Endodermal cell (in vitro differentiated cells): ENCODE data around the gene EGLN1. TPM values are rescaled to one million over a fixed set of nuclear protein-coding genes. Genes with fewer than 3 reads are reported as not detected.

ENCODE experiments used
- DNase-seq: peaks from one replicate; pipeline ENCODE4 v3.0.0-alpha.2; 2017
- H3K27ac ChIP-seq: 2 replicates; pipeline ENCODE4 v1.5.1; 2013; ENCODE audit warnings: mild to moderate bottlenecking, low read depth, low read length, moderate library complexity
- H3K27me3 ChIP-seq: 2 replicates; pipeline ENCODE4 v1.6.1; 2013; ENCODE audit warnings: mild to moderate bottlenecking, low read length, moderate library complexity; ENCODE audit not compliant: insufficient read depth, control insufficient read depth, poor library complexity, severe bottlenecking
- H3K36me3 ChIP-seq: 2 replicates; pipeline ENCODE4 v1.7.0; 2013; ENCODE audit warnings: mild to moderate bottlenecking, low read length, moderate library complexity; ENCODE audit not compliant: control insufficient read depth, insufficient read depth
- H3K4me1 ChIP-seq: one replicate; pipeline ENCODE4 v1.7.0; 2013; ENCODE audit warnings: low read length; ENCODE audit not compliant: control insufficient read depth, insufficient read depth
- H3K4me3 ChIP-seq: 2 replicates; pipeline ENCODE4 v1.5.1; 2013; ENCODE audit warnings: mild to moderate bottlenecking, low read length, moderate library complexity
- H3K9ac ChIP-seq: 2 replicates; pipeline ENCODE4 v1.6.1; 2013; ENCODE audit warnings: mild to moderate bottlenecking, low read length, moderate library complexity; ENCODE audit not compliant: poor library complexity, severe bottlenecking; ENCODE audit errors: extremely low read depth
- H3K9me3 ChIP-seq: 2 replicates; pipeline ENCODE4 v1.6.1; 2013; ENCODE audit warnings: mild to moderate bottlenecking, low read length, moderate library complexity; ENCODE audit not compliant: control insufficient read depth
- H3K27ac Mint-ChIP-seq: 2 replicates; pipeline ENCODE4 v1.8.0; 2020; ENCODE audit warnings: mixed read lengths
- H3K27me3 Mint-ChIP-seq: 2 replicates; pipeline ENCODE4 v1.8.0; 2021; ENCODE audit warnings: mild to moderate bottlenecking, mixed read lengths; ENCODE audit not compliant: insufficient read depth
- H3K36me3 Mint-ChIP-seq: 2 replicates; pipeline ENCODE4 v1.8.0; 2020; ENCODE audit warnings: low read depth, mixed read lengths
- H3K4me1 Mint-ChIP-seq: 2 replicates; pipeline ENCODE4 v1.8.0; 2020; ENCODE audit warnings: mixed read lengths
- H3K4me3 Mint-ChIP-seq: 2 replicates; pipeline ENCODE4 v1.8.0; 2020; ENCODE audit warnings: mild to moderate bottlenecking, moderate library complexity, mixed read lengths
- H3K9me3 Mint-ChIP-seq: 2 replicates; pipeline ENCODE4 v1.8.0; 2020; ENCODE audit warnings: mild to moderate bottlenecking, mixed read lengths
- CTCF ChIP-seq: fragments of 200-600 bp; sonication (generic); conservative IDR thresholded peaks from 2 replicates; pipeline ENCODE4 v1.5.0; 2021; ENCODE audit warnings: antibody characterized with exemption, mild to moderate bottlenecking
- WGBS, 2 experiments: methylation state at CpG; one replicate each; pipeline versions ENCODE4 v1.1.5 to v1.1.7; 2013; ENCODE audit warnings: missing lambda C conversion rate in 2 of 2, mixed read lengths in 1 of 2; ENCODE audit not compliant: insufficient coverage in 1 of 2, insufficient read length in 1 of 2; 5-methylcytosine and 5-hydroxymethylcytosine counted together
- total RNA-seq, 2 donors: library from RNA; stranded (reverse); fragmentation: NEBNext Ultra II Directional in 1 of 2; extraction: Animal tissue kit (Norgen Biotek cat#: 25700) in 1 of 2; gene quantifications; 2 replicates in 1 of 2; 3 replicates in 1 of 2; pipeline ENCODE4 v1.2.1, GENCODE V29; 2021

The EGLN1 gene
- total RNA-seq, 2 donors from 2014 or later = 12.2 to 17.4 TPM

- DNase-seq = no peak
- Mint-ChIP-seq H3K4me1 (peaks cover 55% of the 10 kb centered on the region), H3K4me3 (peak overlapping the region; percentile 15), H3K27ac (peak overlapping the region; percentile 8), H3K9me3 (no peaks in the 10 kb centered on the region), H3K36me3 (no peaks in the 10 kb centered on the region), H3K27me3 (no peaks in the 10 kb centered on the region)
- Histone ChIP-seq H3K27ac (no peak overlapping the region), H3K9me3 (no peaks in the 10 kb centered on the region), H3K4me1 (peaks cover 20% of the 10 kb centered on the region), H3K36me3 (no peaks in the 10 kb centered on the region), H3K9ac (no peak overlapping the region), H3K4me3 (peak overlapping the region; percentile 16), H3K27me3 (no peaks in the 10 kb centered on the region)
- TF ChIP-seq CTCF = no peak
These were observed 28.4 kb downstream of the EGLN1 start for GRCh38 chr1:231393668-231394067.

DNA sequence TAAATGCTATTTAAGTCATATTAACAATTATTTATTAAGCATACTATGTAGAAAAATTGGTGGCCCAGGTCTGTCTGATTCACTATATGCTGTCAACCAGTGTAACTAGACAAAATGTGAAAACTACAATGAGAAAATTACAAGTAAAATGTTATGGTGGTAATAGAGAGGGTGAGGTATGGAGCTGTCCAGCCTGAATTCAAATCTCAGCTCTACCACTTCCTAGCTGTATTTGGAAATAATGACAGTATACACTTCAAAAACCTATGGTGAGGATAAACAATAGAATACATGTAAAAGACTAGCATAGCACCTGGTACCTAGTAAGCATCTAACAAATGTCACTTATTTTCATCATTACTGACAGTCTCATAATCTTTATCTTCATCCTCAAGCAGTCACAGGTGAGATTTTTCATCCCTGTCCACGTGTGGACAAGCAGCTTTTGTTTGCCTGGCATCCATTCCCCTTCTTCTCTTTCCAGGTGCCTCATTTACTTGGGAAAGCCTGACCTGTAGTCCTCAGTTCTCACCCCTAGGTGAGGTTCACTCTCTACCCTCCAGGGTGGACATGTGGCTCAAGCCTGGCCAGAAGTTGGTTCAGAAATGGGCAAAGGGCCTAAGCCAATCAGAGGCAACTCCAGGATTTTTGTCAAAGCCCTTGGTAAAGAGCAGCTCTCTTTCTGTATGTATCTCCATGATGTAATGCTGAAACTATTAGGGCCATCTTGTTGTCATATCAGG, 29.5 kb downstream of the EGLN1 start:
- Histone ChIP-seq H3K9me3 (no peaks in the 10 kb centered on the region), H3K36me3 (no peaks in the 10 kb centered on the region), H3K4me3 (no peak overlapping the region), H3K9ac (no peak overlapping the region), H3K27me3 (no peaks in the 10 kb centered on the region), H3K27ac (no peak overlapping the region), H3K4me1 (peaks cover 20% of the 10 kb centered on the region)
- Mint-ChIP-seq H3K4me3 (no peak overlapping the region), H3K36me3 (no peaks in the 10 kb centered on the region), H3K27ac (peak overlapping the region; percentile 1), H3K9me3 (no peaks in the 10 kb centered on the region), H3K27me3 (no peaks in the 10 kb centered on the region), H3K4me1 (peaks cover 53% of the 10 kb centered on the region)
- peak; percentile 53 for TF ChIP-seq CTCF
- WGBS, 2 experiments = 78 to 100% methylated on average over 1 of the region's 1 CpG
- DNase-seq = peak; percentile 51

DNA sequence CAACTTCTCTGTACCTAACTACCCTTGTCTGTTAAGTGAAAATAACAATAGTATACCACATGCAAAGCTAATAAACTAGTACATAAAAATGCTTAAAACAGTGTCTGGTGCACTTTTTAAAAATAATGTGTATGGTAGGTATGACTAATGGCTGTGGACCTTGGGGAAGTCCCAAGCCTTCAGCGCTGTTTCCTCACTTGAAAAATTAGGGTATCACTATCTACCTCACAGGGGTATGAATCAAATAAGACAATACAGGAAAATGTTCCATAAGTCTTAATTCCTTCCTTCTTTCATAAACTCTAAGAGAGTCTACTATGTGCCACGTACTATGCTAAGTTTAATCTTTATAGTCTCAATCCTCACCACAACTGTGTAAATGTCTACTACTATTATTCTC, 32.0 kb downstream of the EGLN1 start:
- Histone ChIP-seq H3K4me3 (no peak overlapping the region), H3K36me3 (no peaks in the 10 kb centered on the region), H3K27me3 (no peaks in the 10 kb centered on the region), H3K9me3 (no peaks in the 10 kb centered on the region), H3K4me1 (peaks cover 12% of the 10 kb centered on the region), H3K9ac (no peak overlapping the region), H3K27ac (no peak overlapping the region)
- Mint-ChIP-seq H3K4me3 (no peak overlapping the region), H3K36me3 (no peaks in the 10 kb centered on the region), H3K27me3 (no peaks in the 10 kb centered on the region), H3K9me3 (no peaks in the 10 kb centered on the region), H3K4me1 (peaks cover 34% of the 10 kb centered on the region), H3K27ac (no peak overlapping the region)
- TF ChIP-seq CTCF = no peak
- WGBS, 2 experiments = 94 to 100% methylated on average over 1 to 2 of the region's 2 CpGs
- DNase-seq = no peak
